GM12891 (cell line): ENCODE measurements around the gene USP30.
A peak's percentile ranks its signal among the peaks of the same experiment; 100 is the strongest.

Experiments
- DNase-seq: peaks from one replicate; pipeline ENCODE4 v3.0.0; 2011; ENCODE audit warnings: low spot score; ENCODE audit not compliant: insufficient read length
- FAIRE-seq: peaks from 2 replicates; lab custom pipeline; 2011; peaks lifted over from hg19 to GRCh38; lab: Jason Lieb, UNC
- PAX5 ChIP-seq: IDR thresholded peaks from 2 replicates; pipeline ENCODE4 v1.6.1; 2011; ENCODE audit warnings: low read length, moderate library complexity, mild to moderate bottlenecking; ENCODE audit not compliant: insufficient read depth, severe bottlenecking
- POLR2A ChIP-seq: IDR thresholded peaks from 2 replicates; pipeline ENCODE4 v1.6.1; 2011; ENCODE audit warnings: low read depth, low read length, control low read depth
- POLR2AphosphoS5 ChIP-seq: IDR thresholded peaks from 2 replicates; pipeline ENCODE4 v1.6.1; 2011; ENCODE audit warnings: low read depth, low read length, control low read depth
- POU2F2 ChIP-seq: IDR thresholded peaks from 2 replicates; pipeline ENCODE4 v1.6.1; 2011; ENCODE audit warnings: low read depth, mild to moderate bottlenecking, control low read depth, low read length, moderate library complexity
- SPI1 ChIP-seq: IDR thresholded peaks from 2 replicates; pipeline ENCODE4 v1.6.1; 2011; ENCODE audit warnings: low read depth, low read length, control low read depth
- TAF1 ChIP-seq: IDR thresholded peaks from 2 replicates; pipeline ENCODE4 v1.6.1; 2011; ENCODE audit warnings: low read depth, low read length, control low read depth

The USP30 gene

GRCh38 chr12:109074866-109075265 lies 22.5 kb downstream of the USP30 start:
- TF ChIP-seq SPI1 (no peak), TAF1 (no peak), PAX5 (no peak), POLR2A (no peak), POU2F2 (no peak), POLR2AphosphoS5 (no peak)
- no peak for DNase-seq
- FAIRE-seq: peak; percentile 54

DNA sequence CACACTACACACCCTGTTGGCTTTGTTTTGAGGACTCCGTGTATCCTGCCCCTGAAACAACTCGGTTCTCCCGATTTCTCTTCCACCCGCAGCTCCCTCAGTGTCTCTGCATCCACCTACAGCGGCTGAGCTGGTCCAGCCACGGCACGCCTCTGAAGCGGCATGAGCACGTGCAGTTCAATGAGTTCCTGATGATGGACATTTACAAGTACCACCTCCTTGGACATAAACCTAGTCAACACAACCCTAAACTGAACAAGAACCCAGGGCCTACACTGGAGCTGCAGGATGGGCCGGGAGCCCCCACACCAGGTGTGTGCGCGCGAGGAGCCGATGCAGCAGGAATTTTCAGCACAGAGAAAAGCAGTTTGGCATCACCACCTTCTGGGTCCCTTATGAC lies 30.4 kb downstream of the USP30 start:
- FAIRE-seq: no peak
- no peak for DNase-seq

DNA sequence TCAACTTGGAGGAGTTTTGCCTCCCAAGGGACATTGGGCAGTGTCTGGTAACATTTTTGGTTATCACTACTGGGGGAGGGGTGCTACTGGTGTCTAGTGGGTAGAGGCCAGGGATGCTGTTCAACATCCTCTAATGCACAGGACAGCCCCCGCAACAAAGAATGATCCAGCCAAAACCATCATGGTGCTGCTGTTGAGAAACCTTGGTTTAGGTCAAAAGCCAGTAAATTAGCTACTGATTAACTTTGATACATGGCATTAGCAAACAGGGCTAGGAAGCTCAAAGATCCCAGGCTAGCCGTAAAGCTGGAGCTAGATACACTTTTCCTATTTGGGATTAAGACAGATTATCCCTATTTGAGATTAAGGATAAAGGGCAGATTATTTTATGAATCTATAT lies 32.0 kb downstream of the USP30 start:
- no peak for TF ChIP-seq POLR2AphosphoS5
- no peak for TF ChIP-seq TAF1
- no peak for TF ChIP-seq PAX5
- TF ChIP-seq POU2F2: no peak
- no peak for TF ChIP-seq POLR2A
- no peak for TF ChIP-seq SPI1
- DNase-seq (no peak), FAIRE-seq (no peak)

More for the DNA sequence above, 30.4 kb downstream of the USP30 start:
- TF ChIP-seq TAF1: no peak
- TF ChIP-seq POLR2AphosphoS5: no peak
- TF ChIP-seq POLR2A: no peak
- TF ChIP-seq POU2F2: no peak
- no peak for TF ChIP-seq SPI1
- TF ChIP-seq PAX5: no peak

- FAIRE-seq: no peak
- no peak for DNase-seq
- no peak for TF ChIP-seq POU2F2
- TF ChIP-seq POLR2AphosphoS5: no peak
- no peak for TF ChIP-seq POLR2A
- no peak for TF ChIP-seq PAX5
- no peak for TF ChIP-seq SPI1
- no peak for TF ChIP-seq TAF1
These were observed 33.2 kb downstream of the USP30 start for GRCh38 chr12:109085590-109085989.

DNA sequence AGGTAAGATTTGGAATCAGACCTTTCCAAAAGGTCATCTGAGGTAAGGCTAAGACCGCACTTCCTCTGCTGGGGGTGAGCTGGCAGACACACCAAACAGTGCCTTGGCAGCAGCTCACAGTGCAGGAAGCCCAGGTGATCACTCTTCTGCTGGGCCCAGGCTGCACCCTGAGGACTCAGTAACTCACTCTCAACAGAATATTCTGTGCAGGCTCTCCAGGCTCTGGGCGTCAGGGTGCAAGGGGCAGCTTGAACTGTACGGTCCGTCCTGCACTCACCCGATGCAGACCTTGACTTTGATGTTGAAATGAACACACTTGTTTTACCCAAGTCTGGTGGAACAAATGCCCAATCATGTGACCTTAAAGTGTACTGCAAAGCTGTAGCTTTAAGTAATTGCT lies 34.9 kb downstream of the USP30 start:
- FAIRE-seq: no peak
- TF ChIP-seq PAX5 (no peak), POU2F2 (no peak), SPI1 (no peak), POLR2AphosphoS5 (no peak), POLR2A (no peak), TAF1 (no peak)
- DNase-seq: no peak

DNA sequence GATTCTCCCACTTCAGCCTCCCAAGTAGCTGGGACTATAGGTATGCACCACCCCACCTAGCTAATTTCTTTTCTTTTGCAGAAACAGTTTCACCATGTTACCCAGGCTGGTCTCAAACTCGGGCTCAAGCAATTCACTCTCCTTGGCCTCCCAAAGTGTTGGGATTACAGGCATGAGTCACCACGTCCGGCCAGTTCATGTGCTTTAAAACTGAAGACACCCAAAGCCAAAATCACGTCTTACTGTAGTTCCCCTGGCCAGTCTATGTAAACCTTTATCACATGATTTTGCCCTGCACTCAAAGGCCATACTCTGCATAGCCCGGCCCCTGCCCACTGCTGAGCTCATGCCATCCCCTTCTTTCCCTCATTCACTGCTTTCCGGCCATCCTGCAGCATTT lies 36.4 kb downstream of the USP30 start:
- TF ChIP-seq PAX5 (no peak), SPI1 (no peak), POLR2A (no peak), POU2F2 (no peak), TAF1 (no peak), POLR2AphosphoS5 (no peak)
- no peak for FAIRE-seq
- DNase-seq: no peak

DNA sequence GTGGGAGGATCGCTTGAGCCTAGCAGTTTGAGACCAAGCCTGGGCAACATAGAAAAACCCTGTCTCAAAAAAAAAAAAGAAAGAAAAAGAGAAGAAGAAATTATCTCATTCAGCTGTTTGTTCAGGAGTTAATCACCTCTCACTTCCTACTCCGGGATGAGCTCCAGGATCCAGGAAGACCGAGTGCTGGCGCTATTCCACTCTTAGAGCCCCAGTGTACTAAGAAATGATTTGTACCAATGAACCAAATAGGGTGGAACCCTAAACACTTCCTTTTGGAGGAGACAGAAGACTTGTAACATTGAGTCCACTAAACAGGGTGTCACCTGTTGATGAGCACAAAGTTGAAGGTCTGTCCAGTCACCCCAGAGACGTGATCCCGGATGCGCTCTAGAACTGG lies 37.3 kb downstream of the USP30 start:
- TF ChIP-seq PAX5: no peak
- no peak for FAIRE-seq
- no peak for DNase-seq

DNA sequence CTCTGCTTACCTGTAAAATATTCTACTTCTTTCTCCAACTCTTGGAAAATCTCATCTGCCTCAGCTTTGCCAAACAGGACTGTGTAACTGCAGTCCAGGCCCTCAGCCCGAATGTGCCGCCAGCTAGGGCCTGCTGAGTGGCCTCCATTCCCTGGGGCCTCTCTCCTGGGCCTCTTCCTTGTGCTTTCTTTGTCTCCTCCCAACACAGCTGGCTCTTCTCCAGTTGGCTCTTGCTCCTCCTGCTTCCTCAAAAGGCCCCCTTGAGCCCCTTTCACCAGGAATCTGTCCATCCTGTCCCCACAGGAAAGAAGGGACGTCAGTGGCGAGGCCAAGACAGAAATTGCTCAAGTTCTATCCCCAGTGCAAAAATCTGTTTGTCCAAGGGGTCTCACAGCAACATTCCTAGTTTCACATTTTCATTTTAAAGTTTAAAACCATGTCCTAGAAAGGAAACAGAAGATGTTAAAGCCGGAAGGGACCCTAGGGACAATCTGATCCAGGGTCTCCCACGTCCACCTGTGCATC lies 40.2 kb downstream of the USP30 start:
- FAIRE-seq: no peak
- TF ChIP-seq POLR2A (no peak), POU2F2 (no peak), PAX5 (no peak), TAF1 (no peak), SPI1 (no peak), POLR2AphosphoS5 (no peak)
- no peak for DNase-seq

DNA sequence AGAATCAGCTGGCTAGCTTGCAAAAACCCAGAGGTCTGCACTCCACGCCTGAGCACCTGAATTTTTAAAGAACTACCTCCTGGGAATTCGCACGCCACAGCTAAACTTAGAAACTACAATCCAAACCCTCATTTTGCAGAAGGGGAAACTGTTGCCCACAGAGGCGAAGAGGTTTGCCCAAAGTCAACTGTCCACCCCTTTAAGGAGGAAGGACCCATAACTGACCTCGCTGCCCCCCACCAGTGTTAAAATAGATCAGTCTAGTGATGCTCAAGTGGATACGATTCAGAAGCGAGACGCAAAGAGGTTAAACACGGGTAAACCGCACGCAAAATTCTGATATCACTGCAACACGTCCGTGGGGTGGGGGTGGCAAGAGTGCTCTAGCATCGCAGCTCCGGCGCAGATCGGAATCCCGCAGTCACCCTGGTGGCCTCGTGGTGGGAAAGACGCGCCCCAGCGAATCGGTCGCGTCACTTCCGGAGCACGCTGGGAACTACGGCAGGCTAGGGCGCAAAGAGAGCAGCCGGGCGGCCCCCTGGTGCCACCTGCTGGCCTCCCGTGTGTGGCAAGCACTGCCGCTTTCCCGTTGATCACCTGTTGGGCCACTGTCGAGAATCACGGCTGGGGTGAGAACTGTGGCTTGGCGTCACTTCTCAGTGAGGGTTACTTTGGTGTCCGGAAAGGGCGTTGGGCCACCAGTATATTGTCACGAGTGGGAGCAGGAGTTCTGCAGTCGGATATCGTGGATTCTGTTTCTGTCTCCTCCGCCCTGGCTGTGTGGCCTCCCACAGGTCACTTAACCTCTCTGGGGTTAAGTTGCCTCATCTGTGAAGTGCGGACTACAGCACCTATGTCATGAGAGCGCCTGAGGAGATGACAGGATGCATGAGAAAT lies 40.9 kb downstream of the USP30 start, which contains the start of gene ALKBH2:
Gene ALKBH2 (minus strand): TSS at position 451 of the 897 bp plus-strand sequence. CDS start 686 bp downstream, outside the sequence.
- peak; percentile 98 for FAIRE-seq
- peak; percentile 77 for DNase-seq
- TF ChIP-seq SPI1: 0 out of 2 replicates have a peak, but pooled peaks have one; percentile 26
- no peak; the same call in none of the 2 replicates for TF ChIP-seq TAF1
- TF ChIP-seq POU2F2: peak; percentile 95
- TF ChIP-seq POLR2AphosphoS5: peak; percentile 98
- TF ChIP-seq POLR2A: peak; percentile 98
- no peak for TF ChIP-seq PAX5

- TF ChIP-seq POU2F2: no peak
- TF ChIP-seq SPI1: no peak
- TF ChIP-seq TAF1: no peak
- no peak for TF ChIP-seq PAX5
- no peak for TF ChIP-seq POLR2A
- TF ChIP-seq POLR2AphosphoS5: no peak
- no peak for DNase-seq
- FAIRE-seq: no peak
These were observed 44.7 kb downstream of the USP30 start for GRCh38 chr12:109097140-109097434.
